ENCODE measurements around the gene CEMIP2. TPM values are rescaled to one million over a fixed set of nuclear protein-coding genes. Genes with fewer than 3 reads are reported as not detected.

Gene CEMIP2
- total RNA-seq, 4 donors from 2014 or later: 10.6 to 29.9 (median 14.7) TPM

DNA sequence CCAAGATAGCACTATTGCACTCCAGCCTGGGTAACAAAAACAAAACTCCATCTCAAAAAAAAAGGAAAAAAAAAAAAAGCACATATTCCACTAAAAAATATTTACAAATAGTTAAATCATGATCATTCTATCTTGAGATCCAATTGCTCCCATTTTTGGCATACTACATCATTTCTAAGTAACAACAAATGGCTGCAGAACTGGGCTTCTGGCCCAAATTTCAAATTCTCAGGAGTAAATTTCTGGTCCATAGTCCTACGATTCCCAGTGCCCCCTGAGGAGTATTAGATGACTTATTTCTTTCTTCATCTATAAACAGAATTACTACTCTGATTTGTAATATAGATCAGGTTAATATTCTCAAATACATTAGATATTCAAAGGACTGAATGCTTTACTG lies 62.1 kb downstream of the CEMIP2 start:
- DNase-seq (no peak), ATAC-seq (no peak)
- Histone ChIP-seq H3K27me3 (no peaks in the 10 kb centered on the region), H3K4me1 (peaks cover 0 to 7% of the 10 kb centered on the region in 2 donors), H3K9me3 (no peaks in the 10 kb centered on the region), H3K27ac (no peak overlapping the region), H3K36me3 (peaks cover 0 to 37% of the 10 kb centered on the region in 2 donors), H3K4me3 (no peak overlapping the region)
- in situ Hi-C loops (cut with MboI; ENCODE audit: low sequenced_read_pairs in 4 of 4): no loop called here
- intact Hi-C loops (cut with DNase I; ENCODE audit: low total_unique reads): no loop called here
- TF ChIP-seq, protein P1, sequence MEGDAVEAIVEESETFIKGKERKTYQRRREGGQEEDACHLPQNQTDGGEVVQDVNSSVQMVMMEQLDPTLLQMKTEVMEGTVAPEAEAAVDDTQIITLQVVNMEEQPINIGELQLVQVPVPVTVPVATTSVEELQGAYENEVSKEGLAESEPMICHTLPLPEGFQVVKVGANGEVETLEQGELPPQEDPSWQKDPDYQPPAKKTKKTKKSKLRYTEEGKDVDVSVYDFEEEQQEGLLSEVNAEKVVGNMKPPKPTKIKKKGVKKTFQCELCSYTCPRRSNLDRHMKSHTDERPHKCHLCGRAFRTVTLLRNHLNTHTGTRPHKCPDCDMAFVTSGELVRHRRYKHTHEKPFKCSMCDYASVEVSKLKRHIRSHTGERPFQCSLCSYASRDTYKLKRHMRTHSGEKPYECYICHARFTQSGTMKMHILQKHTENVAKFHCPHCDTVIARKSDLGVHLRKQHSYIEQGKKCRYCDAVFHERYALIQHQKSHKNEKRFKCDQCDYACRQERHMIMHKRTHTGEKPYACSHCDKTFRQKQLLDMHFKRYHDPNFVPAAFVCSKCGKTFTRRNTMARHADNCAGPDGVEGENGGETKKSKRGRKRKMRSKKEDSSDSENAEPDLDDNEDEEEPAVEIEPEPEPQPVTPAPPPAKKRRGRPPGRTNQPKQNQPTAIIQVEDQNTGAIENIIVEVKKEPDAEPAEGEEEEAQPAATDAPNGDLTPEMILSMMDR (IDR thresholded peaks at IDR 0.05 in 4 of 5, conservative IDR thresholded peaks at IDR 0.05 in 1 of 5): no peak

DNA sequence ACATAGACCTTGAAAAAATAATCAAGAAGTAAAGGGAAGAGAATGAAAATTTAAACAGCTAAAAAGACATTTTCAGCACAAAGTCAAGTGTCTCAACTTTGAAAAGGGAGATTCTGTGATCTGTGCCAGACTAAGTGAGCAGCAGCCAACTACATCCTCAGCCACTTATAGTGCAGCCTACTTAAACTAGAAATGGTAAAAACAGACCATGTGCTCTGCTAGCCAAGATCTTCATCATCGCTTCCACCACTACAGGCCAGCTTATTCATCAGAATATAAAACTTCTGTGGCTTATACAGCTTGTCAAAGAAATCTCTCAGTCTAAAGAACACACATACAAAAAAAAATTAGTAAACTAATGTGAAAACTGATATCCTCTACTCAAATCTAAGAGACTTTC lies 63.5 kb downstream of the CEMIP2 start:
- Histone ChIP-seq H3K4me3 (no peak overlapping the region), H3K4me1 (peaks cover 0 to 7% of the 10 kb centered on the region in 2 donors), H3K36me3 (peaks cover 0 to 37% of the 10 kb centered on the region in 2 donors), H3K9me3 (no peaks in the 10 kb centered on the region), H3K27ac (no peak overlapping the region), H3K27me3 (no peaks in the 10 kb centered on the region)
- intact Hi-C loops (cut with DNase I; ENCODE audit: low total_unique reads) (loop anchor here (5.0 kb wide), 1 partner anchor 63 kb away; the partner anchor contains the start of gene CEMIP2), in situ Hi-C loops (cut with MboI; ENCODE audit: low sequenced_read_pairs in 4 of 4) (no loop called here)
- TF ChIP-seq POLR2A (IDR thresholded peaks at IDR 0.05): no peak
- TF ChIP-seq, protein P1 (IDR thresholded peaks at IDR 0.05 in 4 of 5, conservative IDR thresholded peaks at IDR 0.05 in 1 of 5): no peak
- DNase-seq (no peak), ATAC-seq (no peak)

DNA sequence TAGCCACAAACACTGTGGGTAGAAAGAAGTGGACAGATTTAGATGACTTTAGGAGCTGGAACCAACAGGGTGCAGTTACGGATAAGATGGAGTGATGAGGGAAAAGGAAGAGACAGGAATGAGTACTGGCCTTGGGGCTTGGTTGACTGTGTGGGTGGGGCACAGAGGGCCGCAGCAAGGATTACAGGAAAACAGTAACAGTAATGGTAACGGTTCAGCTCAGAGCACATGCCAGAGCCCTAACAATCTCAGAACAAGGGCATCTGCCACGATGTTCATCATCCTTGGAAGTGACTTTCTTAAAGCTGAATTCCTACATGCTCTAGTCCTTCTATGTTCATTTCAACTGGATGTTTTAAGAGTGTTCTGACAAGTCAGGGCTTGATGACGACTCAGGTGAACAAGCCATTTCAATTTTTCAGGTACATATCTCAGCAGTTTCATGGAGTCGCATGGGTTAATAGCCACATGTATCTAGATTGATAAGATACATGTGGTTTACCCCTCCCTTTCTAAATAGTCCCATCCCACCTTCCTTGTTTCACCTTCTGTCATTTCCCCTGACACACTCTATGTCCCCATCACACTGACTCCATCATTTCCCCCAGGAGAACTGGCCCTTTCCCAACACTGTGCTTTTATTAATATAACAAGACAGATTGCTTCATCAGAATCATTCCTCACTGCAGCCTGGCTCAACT lies 65.0 kb downstream of the CEMIP2 start:
- H3K9me3 ChIP-seq: no peaks in the 10 kb centered on the region
- TF ChIP-seq, protein P1 (IDR thresholded peaks at IDR 0.05 in 4 of 5, conservative IDR thresholded peaks at IDR 0.05 in 1 of 5): no peak
- no peak for TF ChIP-seq POLR2A (IDR thresholded peaks at IDR 0.05)
- H3K36me3 ChIP-seq: peaks cover 0 to 30% of the 10 kb centered on the region in 2 donors
- DNase-seq (peak; percentile 8 to 40), ATAC-seq (peak; percentile 80 to 91)
- H3K27me3 ChIP-seq: no peaks in the 10 kb centered on the region
- peaks cover 0 to 7% of the 10 kb centered on the region in 2 donors for H3K4me1 ChIP-seq
- in situ Hi-C loops (cut with MboI; ENCODE audit: low sequenced_read_pairs in 4 of 4) (no loop called here), intact Hi-C loops (cut with DNase I; ENCODE audit: low total_unique reads) (loop anchor here (5.0 kb wide), 1 partner anchor 64 kb away; the partner anchor contains the start of gene CEMIP2)
- no peak overlapping the region for H3K27ac ChIP-seq
- H3K4me3 ChIP-seq: no peak overlapping the region

DNA sequence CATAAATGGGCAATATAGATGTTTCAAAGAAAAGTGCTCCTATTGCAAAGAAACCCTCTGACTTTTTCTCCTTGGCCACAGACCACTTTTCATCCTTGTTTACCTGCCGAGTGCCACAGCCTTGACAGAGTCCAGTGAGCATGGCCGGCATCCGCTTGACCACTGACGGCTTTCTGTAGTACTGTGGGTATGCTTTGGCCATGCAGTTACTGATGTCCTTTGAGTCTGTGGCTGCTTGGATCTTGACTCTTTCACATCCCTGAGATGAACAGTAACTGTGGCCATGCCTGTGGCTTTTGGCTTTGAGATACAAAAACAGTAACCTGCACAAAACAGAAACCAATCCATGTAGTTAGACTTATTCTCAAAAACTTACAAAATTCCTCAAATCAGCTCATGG lies 70.4 kb downstream of the CEMIP2 start:
- Histone ChIP-seq H3K27me3 (no peaks in the 10 kb centered on the region), H3K36me3 (peaks cover 0 to 42% of the 10 kb centered on the region in 2 donors), H3K27ac (no peak overlapping the region), H3K9me3 (no peaks in the 10 kb centered on the region), H3K4me3 (no peak overlapping the region), H3K4me1 (no peaks in the 10 kb centered on the region)
- TF ChIP-seq, protein P1 (IDR thresholded peaks at IDR 0.05 in 4 of 5, conservative IDR thresholded peaks at IDR 0.05 in 1 of 5): no peak
- TF ChIP-seq POLR2A (IDR thresholded peaks at IDR 0.05): no peak
- ATAC-seq (no peak), DNase-seq (no peak)
- intact Hi-C loops (cut with DNase I; ENCODE audit: low total_unique reads) (no loop called here), in situ Hi-C loops (cut with MboI; ENCODE audit: low sequenced_read_pairs in 4 of 4) (no loop called here)
